CMK (cell line): ENCODE measurements around the gene ZNF557.
"Not testable (repeated sequence)": the region's sequence is repeated elsewhere in the genome, so short reads cannot be mapped to it uniquely, and the experiment has no call there.

Experiments
- DNase-seq: peaks from one replicate; pipeline ENCODE4 v3.0.0-alpha.2; 2010; ENCODE audit warnings: low read depth

Gene ZNF557

DNA sequence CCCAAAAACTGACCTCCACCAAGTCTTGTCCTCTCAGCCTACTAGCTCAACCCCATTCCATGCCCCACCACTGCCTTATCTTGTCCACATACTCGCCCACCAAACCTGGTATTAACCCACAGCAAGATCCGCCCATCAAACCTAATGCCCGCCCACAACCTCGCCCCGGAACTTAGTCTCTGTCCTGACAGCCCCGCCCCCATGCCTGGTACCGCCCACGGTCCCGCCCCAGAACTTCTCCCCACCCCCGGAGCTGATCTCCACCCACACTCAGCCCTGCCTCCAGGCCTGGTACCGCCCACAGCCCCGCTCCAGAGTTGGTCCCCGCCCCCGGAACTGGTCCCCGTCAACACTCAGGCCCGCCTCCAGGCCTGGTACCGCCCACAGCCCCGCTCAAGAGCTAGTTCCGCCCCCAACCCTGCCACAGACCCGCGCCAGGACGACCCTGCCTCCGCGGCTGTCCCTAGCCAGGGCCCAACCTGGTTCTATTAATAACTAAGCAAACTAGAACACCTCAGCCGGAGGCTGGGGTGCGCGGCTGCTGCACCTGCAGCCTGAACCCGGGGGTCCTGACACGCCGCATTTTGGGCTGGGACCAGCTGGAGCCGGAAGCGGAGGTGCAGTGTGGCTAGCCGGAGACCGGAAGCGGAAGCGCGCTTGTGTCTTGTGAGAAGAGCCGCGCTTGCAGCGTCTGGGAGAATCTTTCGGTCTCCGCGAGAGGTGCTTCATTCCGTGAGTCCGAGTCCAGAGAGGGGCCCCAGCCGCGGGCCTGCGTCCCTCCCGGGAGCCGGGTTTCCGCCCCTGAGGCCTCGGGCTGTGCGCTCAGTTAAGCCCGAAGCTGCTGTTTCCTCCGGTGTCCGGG lies at the start of gene ZNF557:
TSS of gene ZNF557 (plus strand) at position 662 of the 862 bp plus-strand sequence. CDS start 5,372 bp downstream, outside the sequence.
- DNase-seq, result peak; percentile 95

DNA sequence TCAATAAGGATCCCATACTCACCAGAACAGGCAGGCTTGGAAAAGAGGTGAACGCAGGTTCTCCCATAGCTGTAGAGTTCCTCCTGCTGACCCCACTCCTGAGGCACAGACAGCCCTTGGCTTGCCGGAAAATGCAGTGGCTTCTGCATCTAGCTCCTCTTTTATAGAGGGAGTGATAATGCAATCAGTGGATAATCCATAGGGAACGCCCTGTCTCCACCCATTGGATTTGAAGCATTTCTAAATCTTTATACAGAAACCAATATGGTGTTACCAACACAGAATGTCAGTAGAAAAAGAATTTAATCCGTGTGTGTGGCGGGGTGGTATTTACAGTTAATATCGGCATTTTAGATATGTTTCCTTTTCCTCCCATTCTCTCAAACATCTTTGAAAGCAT lies 48.2 kb upstream of the ZNF557 start, which contains the start of gene MBD3L2B:
TSS of gene MBD3L2B (minus strand) at position 101 of the 400 bp plus-strand sequence. CDS start at position 67, 34 bp downstream.
- not testable (repeated sequence) for DNase-seq

DNA sequence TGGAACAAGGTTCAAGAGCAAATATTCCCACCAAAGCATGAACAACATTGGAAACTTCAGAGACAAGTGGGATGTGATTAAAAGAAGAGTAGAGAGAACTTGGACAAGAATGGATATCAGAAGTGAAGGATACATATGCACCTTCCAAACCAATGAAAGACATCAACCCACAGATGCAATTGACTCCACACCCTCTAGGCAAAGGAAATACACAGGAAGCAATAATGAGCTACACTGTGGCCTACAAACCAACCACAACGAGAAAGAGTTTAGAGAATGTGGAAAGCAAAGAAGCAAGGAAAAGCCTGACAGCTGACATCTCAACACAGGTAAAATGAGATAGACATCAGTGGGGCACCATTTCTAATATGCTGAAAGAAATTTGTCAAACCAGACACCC lies 40.7 kb upstream of the ZNF557 start:
- not testable (repeated sequence) for DNase-seq

DNA sequence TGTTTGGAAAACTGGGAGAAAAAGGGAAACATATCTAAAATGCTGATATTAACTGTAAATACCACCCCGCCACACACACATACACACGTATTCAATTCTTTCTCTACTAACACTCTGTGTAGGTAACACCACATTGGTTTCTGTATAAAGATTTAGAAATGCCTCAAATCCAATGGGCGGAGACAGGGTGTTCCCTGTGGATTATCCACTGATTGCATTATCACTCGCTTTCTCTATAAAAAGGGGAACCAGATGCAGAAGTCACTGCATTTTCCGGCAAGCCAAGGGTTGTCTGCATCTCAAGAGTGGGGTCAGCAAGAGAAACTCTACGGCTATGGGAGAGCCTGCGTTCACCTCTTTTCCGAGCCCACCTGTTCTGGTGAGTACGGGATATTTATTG lies 39.2 kb upstream of the ZNF557 start, which contains the start of gene MBD3L5:
TSS of gene MBD3L5 (plus strand) at position 301 of the 400 bp plus-strand sequence. CDS start at position 335, 34 bp downstream.
- DNase-seq, result not testable (repeated sequence)

DNA sequence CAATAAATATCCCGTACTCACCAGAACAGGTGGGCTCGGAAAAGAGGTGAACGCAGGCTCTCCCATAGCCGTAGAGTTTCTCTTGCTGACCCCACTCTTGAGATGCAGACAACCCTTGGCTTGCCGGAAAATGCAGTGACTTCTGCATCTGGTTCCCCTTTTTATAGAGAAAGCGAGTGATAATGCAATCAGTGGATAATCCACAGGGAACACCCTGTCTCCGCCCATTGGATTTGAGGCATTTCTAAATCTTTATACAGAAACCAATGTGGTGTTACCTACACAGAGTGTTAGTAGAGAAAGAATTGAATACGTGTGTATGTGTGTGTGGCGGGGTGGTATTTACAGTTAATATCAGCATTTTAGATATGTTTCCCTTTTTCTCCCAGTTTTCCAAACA lies 29.4 kb upstream of the ZNF557 start, which contains the start of gene MBD3L4:
TSS of gene MBD3L4 (minus strand) at position 101 of the 400 bp plus-strand sequence. CDS start at position 66, 35 bp downstream.
- DNase-seq, result not testable (repeated sequence)

DNA sequence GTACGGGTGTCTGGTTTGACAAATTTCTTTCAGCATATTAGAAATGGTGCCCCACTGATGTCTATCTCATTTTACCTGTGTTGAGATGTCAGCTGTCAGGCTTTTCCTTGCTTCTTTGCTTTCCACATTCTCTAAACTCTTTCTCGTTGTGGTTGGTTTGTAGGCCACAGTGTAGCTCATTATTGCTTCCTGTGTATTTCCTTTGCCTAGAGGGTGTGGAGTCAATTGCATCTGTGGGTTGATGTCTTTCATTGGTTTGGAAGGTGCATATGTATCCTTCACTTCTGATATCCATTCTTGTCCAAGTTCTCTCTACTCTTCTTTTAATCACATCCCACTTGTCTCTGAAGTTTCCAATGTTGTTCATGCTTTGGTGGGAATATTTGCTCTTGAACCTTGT lies 27.9 kb upstream of the ZNF557 start:
- not testable (repeated sequence) for DNase-seq

DNA sequence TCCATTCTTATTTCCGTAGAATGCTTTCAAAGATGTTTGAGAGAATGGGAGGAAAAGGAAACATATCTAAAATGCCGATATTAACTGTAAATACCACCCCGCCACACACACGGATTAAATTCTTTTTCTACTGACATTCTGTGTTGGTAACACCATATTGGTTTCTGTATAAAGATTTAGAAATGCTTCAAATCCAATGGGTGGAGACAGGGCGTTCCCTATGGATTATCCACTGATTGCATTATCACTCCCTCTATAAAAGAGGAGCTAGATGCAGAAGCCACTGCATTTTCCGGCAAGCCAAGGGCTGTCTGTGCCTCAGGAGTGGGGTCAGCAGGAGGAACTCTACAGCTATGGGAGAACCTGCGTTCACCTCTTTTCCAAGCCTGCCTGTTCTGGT lies 20.5 kb upstream of the ZNF557 start, which contains the start of gene MBD3L2:
TSS of gene MBD3L2 (plus strand) at position 301 of the 400 bp plus-strand sequence. CDS start at position 354, 53 bp downstream.
- not testable (repeated sequence) for DNase-seq

DNA sequence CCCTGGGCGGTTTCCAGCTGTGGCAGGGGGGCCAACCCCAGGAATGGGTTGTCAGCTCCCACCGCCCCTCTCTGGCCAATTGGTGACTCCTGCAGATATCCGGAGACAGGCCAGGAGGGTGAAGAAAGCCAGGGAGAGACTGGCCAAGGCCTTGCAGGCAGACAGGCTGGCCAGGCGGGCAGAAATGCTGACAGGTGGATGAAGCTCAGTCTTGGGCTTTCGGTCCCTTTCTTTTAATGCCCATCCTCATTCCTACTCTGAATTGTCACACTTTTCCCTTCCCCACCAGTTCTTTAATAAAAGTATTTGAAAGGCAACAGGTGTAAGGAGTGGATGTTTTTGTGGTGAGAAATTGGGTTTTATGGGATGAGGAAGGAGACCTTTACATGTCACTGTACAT lies 18.1 kb upstream of the ZNF557 start:
- not testable (repeated sequence) for DNase-seq

DNA sequence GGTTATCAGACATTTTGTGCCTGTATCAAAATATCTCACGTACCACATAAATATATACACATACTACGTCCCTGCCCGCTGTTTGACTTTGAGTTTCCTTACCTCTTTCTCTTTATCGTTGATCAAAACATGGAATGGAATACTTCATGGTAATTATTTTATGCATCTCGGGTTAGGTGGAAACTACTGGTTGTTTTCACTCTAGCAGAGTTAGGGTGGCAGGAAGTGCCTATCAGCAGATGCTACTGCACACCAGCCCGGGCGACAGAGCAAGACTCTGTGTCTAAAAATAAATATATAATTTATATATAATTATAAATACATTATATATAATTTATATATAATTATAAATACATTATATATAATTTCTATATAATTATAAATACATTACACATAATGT lies 16.6 kb upstream of the ZNF557 start:
- not testable (repeated sequence) for DNase-seq

DNA sequence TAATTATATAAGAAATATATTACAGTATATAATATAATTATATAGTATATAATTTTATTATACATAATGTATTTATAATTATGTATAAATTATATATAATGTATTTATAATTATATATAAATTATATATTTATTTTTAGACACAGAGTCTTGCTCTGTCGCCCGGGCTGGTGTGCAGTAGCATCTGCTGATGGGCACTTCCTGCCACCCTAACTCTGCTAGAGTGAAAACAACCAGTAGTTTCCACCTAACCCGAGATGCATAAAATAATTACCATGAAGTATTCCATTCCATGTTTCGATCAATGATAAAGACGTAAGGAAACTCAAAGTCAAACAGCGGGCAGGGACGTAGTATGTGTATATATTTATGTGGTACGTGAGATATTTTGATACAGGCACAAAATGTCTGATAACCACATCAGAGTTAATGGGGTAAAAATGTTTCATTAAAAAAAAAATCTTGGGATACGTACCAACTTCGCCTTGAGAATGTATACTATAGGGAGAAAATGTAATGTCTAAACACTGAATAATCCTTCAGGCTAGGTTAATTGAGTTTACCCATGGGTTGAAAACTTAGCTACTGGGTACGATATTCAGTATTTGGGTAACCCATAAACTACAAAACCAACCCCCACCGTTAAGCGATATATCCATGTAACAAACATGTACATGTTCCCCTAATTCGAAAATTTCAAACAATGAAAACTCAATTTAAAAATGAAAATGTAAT lies 14.7 kb upstream of the ZNF557 start:
- not testable (repeated sequence) for DNase-seq

DNA sequence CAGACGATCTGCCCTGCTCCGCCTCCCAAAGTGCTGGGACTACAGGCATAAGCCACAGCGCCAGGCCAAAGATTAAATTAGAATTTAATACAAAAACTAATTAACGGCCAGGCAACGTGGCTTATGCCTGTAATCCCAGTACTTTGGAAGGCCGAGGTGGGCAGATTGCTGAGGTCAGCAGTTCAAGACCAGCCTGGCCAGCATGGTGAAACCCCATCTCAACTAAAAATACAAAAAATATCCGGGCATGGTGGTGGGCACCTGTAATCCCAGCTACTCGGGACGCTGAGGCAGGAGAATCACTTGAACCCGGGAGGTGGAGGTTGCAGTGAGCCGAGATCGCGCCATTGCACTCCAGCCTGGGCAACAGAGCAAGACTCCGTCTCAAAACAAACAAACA lies 13.8 kb upstream of the ZNF557 start:
- DNase-seq, result not testable (repeated sequence)

DNA sequence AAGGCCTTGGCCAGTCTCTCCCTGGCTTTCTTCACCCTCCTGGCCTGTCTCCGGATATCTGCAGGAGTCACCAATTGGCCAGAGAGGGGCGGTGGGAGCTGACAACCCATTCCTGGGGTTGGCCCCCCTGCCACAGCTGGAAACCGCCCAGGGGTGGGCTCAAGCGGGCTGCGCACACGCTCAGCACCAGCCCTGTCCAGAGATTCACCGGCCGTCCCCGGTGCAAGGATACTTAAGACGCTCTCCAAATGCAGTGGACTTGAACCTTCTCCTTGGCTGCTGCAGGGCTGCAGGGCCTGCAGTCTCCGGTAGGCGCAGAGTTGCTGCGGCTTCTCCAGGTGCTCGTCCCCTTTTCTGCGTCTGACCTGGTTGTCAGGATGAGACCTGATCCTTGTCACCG lies 13.1 kb upstream of the ZNF557 start:
- not testable (repeated sequence) for DNase-seq

DNA sequence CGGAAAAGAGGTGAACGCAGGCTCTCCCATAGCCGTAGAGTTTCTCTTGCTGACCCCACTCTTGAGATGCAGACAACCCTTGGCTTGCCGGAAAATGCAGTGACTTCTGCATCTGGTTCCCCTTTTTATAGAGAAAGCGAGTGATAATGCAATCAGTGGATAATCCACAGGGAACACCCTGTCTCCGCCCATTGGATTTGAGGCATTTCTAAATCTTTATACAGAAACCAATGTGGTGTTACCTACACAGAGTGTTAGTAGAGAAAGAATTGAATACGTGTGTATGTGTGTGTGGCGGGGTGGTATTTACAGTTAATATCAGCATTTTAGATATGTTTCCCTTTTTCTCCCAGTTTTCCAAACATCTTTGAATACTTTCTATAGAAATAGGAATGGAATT lies 10.9 kb upstream of the ZNF557 start, which contains the start of gene MBD3L3:
TSS of gene MBD3L3 (minus strand) at position 101 of the 400 bp plus-strand sequence. CDS start at position 30, 71 bp downstream.
- DNase-seq, result not testable (repeated sequence)

DNA sequence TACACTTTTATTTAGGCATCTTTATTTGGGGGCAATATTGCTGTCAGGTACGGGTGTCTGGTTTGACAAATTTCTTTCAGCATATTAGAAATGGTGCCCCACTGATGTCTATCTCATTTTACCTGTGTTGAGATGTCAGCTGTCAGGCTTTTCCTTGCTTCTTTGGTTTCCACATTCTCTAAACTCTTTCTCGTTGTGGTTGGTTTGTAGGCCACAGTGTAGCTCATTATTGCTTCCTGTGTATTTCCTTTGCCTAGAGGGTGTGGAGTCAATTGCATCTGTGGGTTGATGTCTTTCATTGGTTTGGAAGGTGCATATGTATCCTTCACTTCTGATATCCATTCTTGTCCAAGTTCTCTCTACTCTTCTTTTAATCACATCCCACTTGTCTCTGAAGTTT lies 9.5 kb upstream of the ZNF557 start:
- DNase-seq, result not testable (repeated sequence)

DNA sequence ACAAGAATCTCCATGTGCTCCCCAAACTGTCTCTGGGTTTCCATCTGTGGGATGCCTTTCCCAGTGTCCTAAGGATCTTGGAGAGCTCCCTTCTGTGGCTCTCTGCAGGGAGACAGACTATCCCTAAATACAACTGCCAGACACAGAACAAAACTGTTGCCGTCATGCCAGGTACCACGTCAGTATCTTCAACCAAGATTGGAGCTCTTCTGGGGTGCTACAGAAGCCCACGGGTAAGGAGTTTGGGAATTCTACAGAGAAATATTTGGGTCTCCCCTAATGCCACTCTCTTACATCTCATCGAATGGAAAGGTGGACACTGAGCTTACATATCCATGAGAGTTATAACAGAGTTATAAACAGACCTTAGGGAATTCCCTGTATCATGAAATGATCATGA lies 6.2 kb upstream of the ZNF557 start:
- no peak for DNase-seq

DNA sequence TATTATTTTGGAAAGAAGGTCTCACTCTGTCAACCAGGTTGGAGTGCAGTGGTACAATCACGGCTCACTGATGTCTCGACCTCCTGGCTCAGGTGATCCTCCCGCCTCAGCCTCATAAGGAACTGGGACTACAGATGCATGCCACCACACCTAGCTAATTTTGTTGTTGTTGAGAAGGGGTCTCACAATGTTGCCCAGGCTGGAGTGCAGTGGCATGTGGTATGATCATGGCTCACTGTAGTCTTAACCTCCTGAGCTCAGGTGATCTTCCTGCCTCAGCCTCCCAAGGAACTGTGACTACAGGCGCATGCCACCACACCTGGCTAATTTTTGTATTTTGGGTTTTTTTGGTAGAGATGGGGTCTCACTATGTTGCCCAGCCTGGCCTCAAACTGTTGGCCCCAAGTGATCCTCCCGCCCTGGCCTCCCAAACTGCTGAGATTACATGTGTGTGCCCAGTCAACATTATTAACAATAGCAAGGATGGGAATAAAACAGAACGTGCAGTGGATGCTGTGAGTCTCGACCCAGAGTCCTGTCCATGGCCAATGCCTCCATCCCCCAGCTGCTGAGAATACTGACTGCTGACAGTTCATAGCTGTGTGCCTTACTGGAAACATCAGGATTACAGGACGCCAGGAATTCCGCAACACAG lies 5.6 kb upstream of the ZNF557 start:
- no peak for DNase-seq

DNA sequence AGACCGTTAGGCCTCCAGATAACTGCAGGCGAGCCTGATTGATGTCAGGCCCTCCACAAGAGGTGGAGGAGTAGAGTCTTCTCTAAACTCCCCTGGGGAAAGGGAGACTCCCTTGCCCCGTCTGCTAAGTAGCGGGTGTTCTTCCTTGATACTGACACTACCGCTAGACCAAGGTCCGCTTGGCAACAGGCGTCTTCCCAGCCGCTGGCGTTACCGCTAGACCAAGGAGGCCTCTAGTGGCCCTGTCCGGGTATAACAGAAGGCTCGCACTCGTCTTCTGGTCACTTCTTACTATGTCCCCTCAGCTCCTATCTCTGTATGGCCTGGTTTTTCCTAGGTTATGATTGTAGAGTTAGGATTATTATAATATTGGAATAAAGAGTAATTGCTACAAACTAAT lies 2.4 kb upstream of the ZNF557 start:
- peak; percentile 25 for DNase-seq

DNA sequence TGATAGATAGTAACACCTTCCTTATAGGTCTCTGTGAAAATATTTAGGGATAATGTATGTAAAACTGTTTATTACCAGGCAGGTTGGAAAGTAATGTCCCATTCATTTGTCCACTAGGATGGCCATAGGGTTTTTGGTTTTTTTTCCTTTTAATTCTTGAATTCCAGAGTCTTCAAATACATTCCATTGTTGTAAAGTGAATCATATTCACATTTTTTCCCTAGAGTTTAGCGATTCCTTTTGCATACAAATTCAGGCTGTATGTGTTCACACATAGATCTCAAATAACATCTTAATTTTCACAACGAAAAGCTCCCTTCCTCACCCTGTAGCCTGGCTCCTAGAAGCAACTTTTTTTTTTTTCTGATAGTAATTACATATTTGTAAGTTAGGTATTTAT lies 1.8 kb upstream of the ZNF557 start:
- no peak for DNase-seq

DNA sequence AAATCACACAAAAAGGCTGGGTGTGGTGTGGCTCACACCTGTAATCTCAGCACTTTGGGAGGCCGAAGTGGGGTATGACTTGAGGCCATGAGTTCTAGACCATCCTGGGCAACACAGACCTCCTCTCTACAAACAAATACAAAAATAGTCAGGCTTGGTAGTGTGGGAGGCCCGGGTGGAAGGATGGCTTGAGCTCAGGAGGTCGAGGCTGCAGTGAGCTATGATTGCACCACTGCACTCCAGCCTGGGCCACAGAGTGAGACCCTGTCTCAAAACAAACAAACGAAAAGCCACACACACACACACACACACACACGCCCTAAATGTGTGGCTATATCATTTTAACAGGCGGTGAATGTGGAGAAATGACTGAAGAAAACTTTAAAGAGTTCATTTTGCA lies 904 bp upstream of the ZNF557 start:
- no peak for DNase-seq

DNA sequence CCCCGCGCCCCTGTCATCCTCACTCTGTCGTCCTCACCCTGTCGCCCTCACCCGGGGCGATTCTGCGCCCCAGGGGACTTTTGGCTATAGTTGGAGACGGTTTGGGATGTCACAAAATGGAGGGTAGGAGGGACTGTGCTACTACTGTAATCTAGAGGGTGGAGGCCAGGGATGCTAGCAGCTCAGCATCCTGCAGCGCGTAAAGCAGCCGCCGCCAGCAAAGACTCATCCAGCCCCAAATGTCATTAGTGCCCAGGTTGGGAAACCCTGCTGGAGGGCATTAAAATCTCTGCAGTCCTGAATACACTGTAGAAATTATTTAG lies 362 bp downstream of the ZNF557 start:
- DNase-seq, result no peak

DNA sequence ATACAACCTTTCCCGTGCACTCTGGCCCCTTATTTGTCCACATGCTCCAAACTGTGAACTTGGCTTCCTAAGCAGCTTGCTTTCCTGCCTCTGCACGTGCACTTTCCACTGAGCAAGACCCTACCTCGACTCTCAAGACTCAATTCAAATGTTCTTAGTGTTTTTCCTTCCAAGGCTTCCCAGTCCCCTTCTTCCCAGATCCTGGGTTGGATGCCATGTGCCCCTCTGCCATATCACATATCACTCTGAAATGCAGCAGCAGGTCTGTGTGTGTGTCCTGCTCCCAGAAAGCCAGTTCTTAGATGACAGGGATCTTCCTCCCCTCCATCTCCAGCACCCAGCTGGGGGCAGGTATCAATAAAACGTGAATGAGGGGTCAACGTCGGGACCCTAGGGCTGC lies 3.0 kb downstream of the ZNF557 start:
- DNase-seq, result no peak

DNA sequence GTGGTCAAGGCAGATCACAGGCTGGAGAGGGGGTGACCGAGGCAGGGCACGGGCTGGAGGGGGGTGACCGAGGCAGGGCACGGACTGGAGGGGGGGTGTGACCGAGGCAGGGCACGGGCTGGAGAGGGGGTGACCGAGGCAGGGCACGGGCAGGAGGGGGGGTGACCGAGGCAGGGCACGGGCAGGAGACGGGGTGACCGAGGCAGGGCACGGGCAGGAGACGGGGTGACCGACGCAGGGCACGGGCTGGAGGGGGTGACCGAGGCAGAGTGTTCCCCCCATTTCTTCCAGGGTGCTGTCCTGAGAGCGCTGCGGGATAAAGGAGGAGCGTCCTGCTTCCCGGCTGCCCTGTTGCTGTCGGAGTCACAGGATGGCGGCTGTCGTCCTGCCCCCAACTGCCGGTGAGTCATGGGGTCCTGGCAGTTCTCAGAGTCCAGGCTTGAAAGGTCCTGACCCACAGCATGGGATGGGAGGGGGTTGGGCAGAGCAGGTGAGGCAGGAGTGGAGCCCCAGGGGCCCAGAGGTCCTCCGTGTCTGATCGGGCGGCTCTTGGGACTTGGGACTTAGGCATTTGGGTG lies 5.3 kb downstream of the ZNF557 start:
- no peak for DNase-seq
